ENCODE results near the gene SLC46A2. TPM values are rescaled to one million over a fixed set of nuclear protein-coding genes. Genes with fewer than 3 reads are reported as not detected.
A peak's percentile ranks its signal among the peaks of the same experiment; 100 is the strongest.

SLC46A2 gene
- total and polyA plus RNA-seq, 9 of the 15 experiments (the other 6 are each of a cell fraction or from before 2014, with no cell fraction given) = not detected

DNA sequence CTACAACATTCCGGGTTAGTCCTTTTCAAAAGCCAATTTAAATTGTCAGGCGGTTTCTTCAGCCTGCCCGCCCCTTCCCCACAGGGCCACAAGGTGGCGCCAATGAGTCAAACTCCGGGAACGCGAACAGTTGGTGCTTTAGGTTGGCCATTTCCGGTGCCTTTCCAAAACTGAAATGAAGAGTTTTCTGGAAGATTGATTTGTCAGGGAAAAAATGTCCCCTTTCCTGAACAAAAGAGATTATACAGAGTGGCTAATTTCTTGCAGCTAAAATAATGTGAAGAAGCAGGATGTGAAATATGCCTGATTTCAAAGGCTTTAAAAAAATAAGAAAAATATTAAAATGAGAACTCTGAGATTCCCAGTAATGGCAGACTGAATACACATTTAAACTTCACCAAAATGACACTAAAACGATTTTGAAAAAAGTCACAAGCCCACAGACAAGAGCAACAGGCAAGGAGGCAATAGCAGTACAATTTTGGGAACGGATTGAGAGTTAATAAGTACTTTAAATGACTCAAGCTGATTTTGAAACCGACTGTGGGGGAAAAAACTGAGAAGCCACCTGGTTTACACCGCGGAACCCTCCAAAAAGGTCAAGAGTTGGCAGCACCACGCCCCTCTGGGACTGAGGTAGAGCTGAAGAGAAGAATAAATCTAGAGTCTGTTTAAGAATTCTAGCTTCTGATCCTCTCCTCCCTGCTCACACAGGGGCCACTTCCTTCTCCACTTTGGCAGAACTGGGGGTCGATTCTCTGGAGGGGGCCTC is 45.7 kb downstream of the SLC46A2 start (continued):
- TF ChIP-seq, protein P1, sequence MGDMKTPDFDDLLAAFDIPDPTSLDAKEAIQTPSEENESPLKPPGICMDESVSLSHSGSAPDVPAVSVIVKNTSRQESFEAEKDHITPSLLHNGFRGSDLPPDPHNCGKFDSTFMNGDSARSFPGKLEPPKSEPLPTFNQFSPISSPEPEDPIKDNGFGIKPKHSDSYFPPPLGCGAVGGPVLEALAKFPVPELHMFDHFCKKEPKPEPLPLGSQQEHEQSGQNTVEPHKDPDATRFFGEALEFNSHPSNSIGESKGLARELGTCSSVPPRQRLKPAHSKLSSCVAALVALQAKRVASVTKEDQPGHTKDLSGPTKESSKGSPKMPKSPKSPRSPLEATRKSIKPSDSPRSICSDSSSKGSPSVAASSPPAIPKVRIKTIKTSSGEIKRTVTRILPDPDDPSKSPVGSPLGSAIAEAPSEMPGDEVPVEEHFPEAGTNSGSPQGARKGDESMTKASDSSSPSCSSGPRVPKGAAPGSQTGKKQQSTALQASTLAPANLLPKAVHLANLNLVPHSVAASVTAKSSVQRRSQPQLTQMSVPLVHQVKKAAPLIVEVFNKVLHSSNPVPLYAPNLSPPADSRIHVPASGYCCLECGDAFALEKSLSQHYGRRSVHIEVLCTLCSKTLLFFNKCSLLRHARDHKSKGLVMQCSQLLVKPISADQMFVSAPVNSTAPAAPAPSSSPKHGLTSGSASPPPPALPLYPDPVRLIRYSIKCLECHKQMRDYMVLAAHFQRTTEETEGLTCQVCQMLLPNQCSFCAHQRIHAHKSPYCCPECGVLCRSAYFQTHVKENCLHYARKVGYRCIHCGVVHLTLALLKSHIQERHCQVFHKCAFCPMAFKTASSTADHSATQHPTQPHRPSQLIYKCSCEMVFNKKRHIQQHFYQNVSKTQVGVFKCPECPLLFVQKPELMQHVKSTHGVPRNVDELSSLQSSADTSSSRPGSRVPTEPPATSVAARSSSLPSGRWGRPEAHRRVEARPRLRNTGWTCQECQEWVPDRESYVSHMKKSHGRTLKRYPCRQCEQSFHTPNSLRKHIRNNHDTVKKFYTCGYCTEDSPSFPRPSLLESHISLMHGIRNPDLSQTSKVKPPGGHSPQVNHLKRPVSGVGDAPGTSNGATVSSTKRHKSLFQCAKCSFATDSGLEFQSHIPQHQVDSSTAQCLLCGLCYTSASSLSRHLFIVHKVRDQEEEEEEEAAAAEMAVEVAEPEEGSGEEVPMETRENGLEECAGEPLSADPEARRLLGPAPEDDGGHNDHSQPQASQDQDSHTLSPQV (IDR thresholded peaks at IDR 0.05) = 0 out of 2 replicates have a peak, but pooled peaks have one; percentile 33
- TF ChIP-seq YY1 (IDR thresholded peaks at IDR 0.05; ENCODE audit: borderline replicate concordance in 1 of 3, control insufficient read depth in 1 of 3, extremely low read depth in 1 of 3, insufficient read depth in 3 of 3, insufficient read length in 1 of 3, insufficient replicate concordance in 2 of 3, low read depth in 1 of 3, low read length in 2 of 3) = peak in 1 of 3 experiments; percentile 48
- no peak for TF ChIP-seq ZNF780A (CRISPR knock-in tag; IDR thresholded peaks at IDR 0.05)
- peak in 1 of 2 experiments; percentile 56; a peak in 1 of 4 replicates for TF ChIP-seq ARNT (IDR thresholded peaks at IDR 0.05)
- TF ChIP-seq L3MBTL2 (IDR thresholded peaks at IDR 0.05) = no peak
- TF ChIP-seq, protein P2, sequence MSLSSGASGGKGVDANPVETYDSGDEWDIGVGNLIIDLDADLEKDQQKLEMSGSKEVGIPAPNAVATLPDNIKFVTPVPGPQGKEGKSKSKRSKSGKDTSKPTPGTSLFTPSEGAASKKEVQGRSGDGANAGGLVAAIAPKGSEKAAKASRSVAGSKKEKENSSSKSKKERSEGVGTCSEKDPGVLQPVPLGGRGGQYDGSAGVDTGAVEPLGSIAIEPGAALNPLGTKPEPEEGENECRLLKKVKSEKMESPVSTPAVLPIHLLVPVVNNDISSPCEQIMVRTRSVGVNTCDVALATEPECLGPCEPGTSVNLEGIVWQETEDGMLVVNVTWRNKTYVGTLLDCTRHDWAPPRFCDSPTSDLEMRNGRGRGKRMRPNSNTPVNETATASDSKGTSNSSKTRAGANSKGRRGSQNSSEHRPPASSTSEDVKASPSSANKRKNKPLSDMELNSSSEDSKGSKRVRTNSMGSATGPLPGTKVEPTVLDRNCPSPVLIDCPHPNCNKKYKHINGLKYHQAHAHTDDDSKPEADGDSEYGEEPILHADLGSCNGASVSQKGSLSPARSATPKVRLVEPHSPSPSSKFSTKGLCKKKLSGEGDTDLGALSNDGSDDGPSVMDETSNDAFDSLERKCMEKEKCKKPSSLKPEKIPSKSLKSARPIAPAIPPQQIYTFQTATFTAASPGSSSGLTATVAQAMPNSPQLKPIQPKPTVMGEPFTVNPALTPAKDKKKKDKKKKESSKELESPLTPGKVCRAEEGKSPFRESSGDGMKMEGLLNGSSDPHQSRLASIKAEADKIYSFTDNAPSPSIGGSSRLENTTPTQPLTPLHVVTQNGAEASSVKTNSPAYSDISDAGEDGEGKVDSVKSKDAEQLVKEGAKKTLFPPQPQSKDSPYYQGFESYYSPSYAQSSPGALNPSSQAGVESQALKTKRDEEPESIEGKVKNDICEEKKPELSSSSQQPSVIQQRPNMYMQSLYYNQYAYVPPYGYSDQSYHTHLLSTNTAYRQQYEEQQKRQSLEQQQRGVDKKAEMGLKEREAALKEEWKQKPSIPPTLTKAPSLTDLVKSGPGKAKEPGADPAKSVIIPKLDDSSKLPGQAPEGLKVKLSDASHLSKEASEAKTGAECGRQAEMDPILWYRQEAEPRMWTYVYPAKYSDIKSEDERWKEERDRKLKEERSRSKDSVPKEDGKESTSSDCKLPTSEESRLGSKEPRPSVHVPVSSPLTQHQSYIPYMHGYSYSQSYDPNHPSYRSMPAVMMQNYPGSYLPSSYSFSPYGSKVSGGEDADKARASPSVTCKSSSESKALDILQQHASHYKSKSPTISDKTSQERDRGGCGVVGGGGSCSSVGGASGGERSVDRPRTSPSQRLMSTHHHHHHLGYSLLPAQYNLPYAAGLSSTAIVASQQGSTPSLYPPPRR (CRISPR knock-in tag; IDR thresholded peaks at IDR 0.05; ENCODE audit: borderline replicate concordance) = no peak
- no peak for TF ChIP-seq NELFE (IDR thresholded peaks at IDR 0.05; ENCODE audit: insufficient read depth, insufficient read length)
- TF ChIP-seq YBX1 (IDR thresholded peaks at IDR 0.05) = no peak
- TF ChIP-seq NRF1 (conservative IDR thresholded peaks at IDR 0.05 in 1 of 2, IDR thresholded peaks at IDR 0.05 in 1 of 2) = no peak
